Adipocyte (in vitro differentiated cells): ENCODE measurements around the gene MTHFD1L.

Experiments used
- DNase-seq: peaks from one replicate; pipeline ENCODE4 v3.0.0-alpha.2; 2015; ENCODE audit warnings: low read depth
- H3K27me3 ChIP-seq: replicated peaks from 2 replicates; pipeline ENCODE4 v1.7.0; 2013; ENCODE audit warnings: mild to moderate bottlenecking, low read length, moderate library complexity; ENCODE audit not compliant: control insufficient read depth, insufficient read depth
- H3K36me3 ChIP-seq: 2 replicates; pipeline ENCODE4 v1.7.0; 2013; ENCODE audit warnings: low read length, mild to moderate bottlenecking, moderate library complexity; ENCODE audit not compliant: control insufficient read depth, insufficient read depth, severe bottlenecking
- H3K4me1 ChIP-seq: 2 replicates; pipeline ENCODE4 v1.7.0; 2013; ENCODE audit warnings: mild to moderate bottlenecking, low read length, moderate library complexity; ENCODE audit not compliant: control insufficient read depth, insufficient read depth
- H3K4me3 ChIP-seq: 2 replicates; pipeline ENCODE4 v1.7.0; 2013; ENCODE audit warnings: mild to moderate bottlenecking, low read length, moderate library complexity
- H3K9ac ChIP-seq: 2 replicates; pipeline ENCODE4 v1.7.0; 2013; ENCODE audit warnings: mild to moderate bottlenecking, low read length, moderate library complexity
- H3K9me3 ChIP-seq: 2 replicates; pipeline ENCODE4 v1.7.0; 2013; ENCODE audit warnings: mild to moderate bottlenecking, low read length, moderate library complexity; ENCODE audit not compliant: control insufficient read depth

MTHFD1L gene

GRCh38 chr6:151089978-151090377, 224.5 kb downstream of the MTHFD1L start:
- DNase-seq = no peak
- H3K4me3 ChIP-seq = no peak overlapping the region
- H3K9me3 ChIP-seq = no peaks in the 10 kb centered on the region
- no peak overlapping the region for H3K9ac ChIP-seq
- no peaks in the 10 kb centered on the region for H3K27me3 ChIP-seq
- H3K36me3 ChIP-seq = peaks cover 10% of the 10 kb centered on the region
- H3K4me1 ChIP-seq = peaks cover 26% of the 10 kb centered on the region

- H3K9ac ChIP-seq = no peak overlapping the region
- peaks cover 10% of the 10 kb centered on the region for H3K36me3 ChIP-seq
- DNase-seq = no peak
- peaks cover 42% of the 10 kb centered on the region for H3K4me1 ChIP-seq
- no peaks in the 10 kb centered on the region for H3K9me3 ChIP-seq
- H3K27me3 ChIP-seq = no peaks in the 10 kb centered on the region
- no peak overlapping the region for H3K4me3 ChIP-seq
Measured at GRCh38 chr6:151091571-151091970, 226.1 kb downstream of the MTHFD1L start.

GRCh38 chr6:151092591-151092990, 227.1 kb downstream of the MTHFD1L start:
- no peaks in the 10 kb centered on the region for H3K9me3 ChIP-seq
- no peaks in the 10 kb centered on the region for H3K27me3 ChIP-seq
- no peak overlapping the region for H3K9ac ChIP-seq
- no peak overlapping the region for H3K4me3 ChIP-seq
- H3K36me3 ChIP-seq = peaks cover 10% of the 10 kb centered on the region
- no peak for DNase-seq
- peaks cover 48% of the 10 kb centered on the region for H3K4me1 ChIP-seq

GRCh38 chr6:151093706-151094105, 228.2 kb downstream of the MTHFD1L start:
- Histone ChIP-seq H3K27me3 (no peaks in the 10 kb centered on the region), H3K9ac (no peak overlapping the region), H3K36me3 (peaks cover 10% of the 10 kb centered on the region), H3K9me3 (no peaks in the 10 kb centered on the region), H3K4me1 (peaks cover 46% of the 10 kb centered on the region), H3K4me3 (no peak overlapping the region)
- DNase-seq = no peak

GRCh38 chr6:151095538-151096254, 230.2 kb downstream of the MTHFD1L start:
- Histone ChIP-seq H3K4me1 (peaks cover 47% of the 10 kb centered on the region), H3K4me3 (no peak overlapping the region), H3K9ac (peak overlapping the region; percentile 45), H3K27me3 (no peaks in the 10 kb centered on the region), H3K9me3 (no peaks in the 10 kb centered on the region), H3K36me3 (peaks cover 10% of the 10 kb centered on the region)
- DNase-seq = no peak

GRCh38 chr6:151096255-151096612, 230.7 kb downstream of the MTHFD1L start:
- Histone ChIP-seq H3K4me1 (peaks cover 50% of the 10 kb centered on the region), H3K4me3 (peak overlapping the region; percentile 48), H3K9ac (peak overlapping the region; percentile 60), H3K27me3 (no peaks in the 10 kb centered on the region), H3K9me3 (no peaks in the 10 kb centered on the region), H3K36me3 (peaks cover 10% of the 10 kb centered on the region)
- peak; percentile 60 for DNase-seq

GRCh38 chr6:151096691-151097606, 231.4 kb downstream of the MTHFD1L start:
- H3K9ac ChIP-seq = peak overlapping the region; percentile 60
- H3K4me1 ChIP-seq = peaks cover 54% of the 10 kb centered on the region
- DNase-seq = peak; percentile 25
- no peaks in the 10 kb centered on the region for H3K9me3 ChIP-seq
- H3K27me3 ChIP-seq = no peaks in the 10 kb centered on the region
- peak overlapping the region; percentile 48 for H3K4me3 ChIP-seq
- H3K36me3 ChIP-seq = peaks cover 10% of the 10 kb centered on the region

- DNase-seq = no peak
- peaks cover 10% of the 10 kb centered on the region for H3K36me3 ChIP-seq
- no peaks in the 10 kb centered on the region for H3K27me3 ChIP-seq
- no peak overlapping the region for H3K9ac ChIP-seq
- no peak overlapping the region for H3K4me3 ChIP-seq
- H3K4me1 ChIP-seq = peaks cover 59% of the 10 kb centered on the region
- no peaks in the 10 kb centered on the region for H3K9me3 ChIP-seq
Measured at GRCh38 chr6:151098166-151098565, 232.7 kb downstream of the MTHFD1L start.

- no peaks in the 10 kb centered on the region for H3K9me3 ChIP-seq
- no peak overlapping the region for H3K4me3 ChIP-seq
- H3K36me3 ChIP-seq = peaks cover 9% of the 10 kb centered on the region
- no peak for DNase-seq
- H3K27me3 ChIP-seq = no peaks in the 10 kb centered on the region
- H3K4me1 ChIP-seq = peaks cover 53% of the 10 kb centered on the region
- peak overlapping the region; percentile 82 for H3K9ac ChIP-seq
Measured at GRCh38 chr6:151100326-151100725, 234.8 kb downstream of the MTHFD1L start.

GRCh38 chr6:151101161-151101815, 235.8 kb downstream of the MTHFD1L start:
- H3K9me3 ChIP-seq = no peaks in the 10 kb centered on the region
- peak overlapping the region; percentile 55 for H3K4me3 ChIP-seq
- peaks cover 9% of the 10 kb centered on the region for H3K36me3 ChIP-seq
- H3K27me3 ChIP-seq = no peaks in the 10 kb centered on the region
- H3K4me1 ChIP-seq = peaks cover 44% of the 10 kb centered on the region
- H3K9ac ChIP-seq = peak overlapping the region; percentile 82
- peak; percentile 57 for DNase-seq
